NCI-H146 treated with DMSO at 0.1 percent for 48 hours (cell line): ENCODE results near the gene AQP2.

Source experiments
- DNase-seq: peaks from one replicate; lab custom pipeline; 2025; ENCODE audit not compliant: unreplicated experiment; lab: John Stamatoyannopoulos, UW

The AQP2 gene

GRCh38 chr12:49967777-49968250, 17.3 kb downstream of the AQP2 start:
- peak; percentile 52 for DNase-seq

- no peak for DNase-seq
Observed at GRCh38 chr12:49968471-49968870, 17.9 kb downstream of the AQP2 start.

- DNase-seq = no peak
Observed at GRCh38 chr12:49969027-49969426, 18.5 kb downstream of the AQP2 start.

GRCh38 chr12:49969651-49970429, 19.3 kb downstream of the AQP2 start:
- DNase-seq = no peak

GRCh38 chr12:49970658-49971057, 20.1 kb downstream of the AQP2 start:
- DNase-seq = no peak

GRCh38 chr12:49971141-49971540, 20.6 kb downstream of the AQP2 start:
- DNase-seq = no peak

GRCh38 chr12:49972129-49972528, 21.6 kb downstream of the AQP2 start:
- DNase-seq = no peak

GRCh38 chr12:49972641-49973360, 22.3 kb downstream of the AQP2 start, which contains the start of gene AQP6:
AQP6 (plus strand) TSS chr12:49972947; CDS start chr12:49973174, 227 bp downstream.
- DNase-seq = no peak

GRCh38 chr12:49973361-49973830, 22.9 kb downstream of the AQP2 start:
- DNase-seq = no peak

- DNase-seq = no peak
Observed at GRCh38 chr12:49974231-49974675, 23.7 kb downstream of the AQP2 start.

GRCh38 chr12:49974677-49975317, 24.3 kb downstream of the AQP2 start:
- no peak for DNase-seq

GRCh38 chr12:49975318-49975761, 24.8 kb downstream of the AQP2 start:
- no peak for DNase-seq

- no peak for DNase-seq
Observed at GRCh38 chr12:49976557-49976956, 26.0 kb downstream of the AQP2 start.

GRCh38 chr12:49978125-49978524, 27.6 kb downstream of the AQP2 start:
- DNase-seq = no peak

- peak; percentile 49 for DNase-seq
Observed at GRCh38 chr12:49979016-49979586, 28.6 kb downstream of the AQP2 start.

- no peak for DNase-seq
Observed at GRCh38 chr12:49979791-49980190, 29.3 kb downstream of the AQP2 start.

- no peak for DNase-seq
Observed at GRCh38 chr12:49980501-49981349, 30.2 kb downstream of the AQP2 start.

- no peak for DNase-seq
Observed at GRCh38 chr12:49982246-49983087, 31.9 kb downstream of the AQP2 start.

GRCh38 chr12:49983892-49984291, 33.4 kb downstream of the AQP2 start:
- DNase-seq = no peak
